Activated CD4-positive, alpha-beta T cell treated with anti-CD3 and anti-CD28 coated beads, Interleukin-2, amount 50 U/mL, for 16 hours (primary cell): Measurements from ENCODE around the gene PDS5A.
"Not testable (repeated sequence)": the region's sequence is repeated elsewhere in the genome, so short reads cannot be mapped to it uniquely, and the experiment has no call there.

Experiments
- DNase-seq: peaks from one replicate; pipeline ENCODE4 v3.0.0-alpha.2; 2020

PDS5A gene

DNA sequence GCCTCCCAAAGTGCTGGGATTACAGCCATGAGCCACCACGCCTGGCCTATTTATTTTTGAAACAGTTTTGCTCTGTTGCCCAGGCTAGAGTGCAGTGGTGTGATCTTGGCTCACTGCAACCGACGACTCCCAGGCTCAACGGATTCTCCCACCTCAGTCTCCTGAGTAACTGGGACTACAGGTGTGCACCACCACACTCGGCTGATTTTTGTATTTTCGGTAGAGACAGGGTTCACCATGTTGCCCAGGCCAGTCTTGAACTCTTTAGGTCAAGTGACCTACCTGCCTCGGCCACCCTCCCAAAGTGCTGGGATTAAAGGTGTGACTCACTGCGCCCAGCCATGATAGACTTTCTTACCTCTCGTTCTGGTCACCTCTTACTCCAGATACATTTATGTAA lies 155.8 kb downstream of the PDS5A start:
- no peak for DNase-seq

- DNase-seq = no peak
Observed at GRCh38 chr4:39820186-39820585, 157.5 kb downstream of the PDS5A start.

DNA sequence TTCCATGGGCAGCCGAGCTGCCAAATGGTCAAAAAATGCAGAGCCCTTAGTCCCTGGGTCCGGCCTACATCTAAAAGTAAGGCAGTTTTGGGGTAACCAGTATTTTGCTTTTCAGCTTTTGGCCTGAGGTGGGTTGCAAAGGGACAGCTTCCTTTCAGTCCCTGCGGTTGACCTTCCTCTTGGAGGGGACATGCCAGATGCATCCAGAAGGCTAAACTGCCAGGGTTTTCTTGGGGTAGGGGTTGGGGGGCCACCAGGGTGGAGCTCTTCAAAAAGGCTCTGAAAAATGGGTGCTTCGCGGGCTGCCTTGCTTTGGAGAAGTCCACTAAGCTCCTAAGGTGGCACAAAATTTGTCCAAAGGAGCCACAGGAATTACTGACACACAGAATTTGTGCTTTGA lies 159.1 kb downstream of the PDS5A start:
- DNase-seq = no peak

- DNase-seq = no peak
Observed at GRCh38 chr4:39814403-39815185, 163.1 kb downstream of the PDS5A start.

DNA sequence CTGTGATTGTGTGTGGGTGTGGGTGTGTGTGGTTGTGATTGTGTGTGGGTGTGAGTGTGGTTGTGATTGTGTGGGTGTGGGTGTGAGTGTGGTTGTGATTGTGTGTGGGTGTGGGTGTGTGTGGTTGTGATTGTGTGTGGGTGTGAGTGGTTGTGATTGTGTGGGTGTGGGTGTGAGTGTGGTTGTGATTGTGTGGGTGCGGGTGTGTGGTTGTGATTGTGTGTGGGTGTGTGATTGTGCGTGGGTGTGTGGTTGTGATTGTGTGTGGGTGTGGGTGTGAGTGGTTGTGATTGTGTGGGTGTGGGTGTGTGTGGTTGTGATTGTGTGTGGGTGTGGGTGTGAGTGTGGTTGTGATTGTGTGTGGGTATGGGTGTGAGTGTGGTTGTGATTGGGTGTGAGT lies 163.9 kb downstream of the PDS5A start:
- not testable (repeated sequence) for DNase-seq

- DNase-seq = not testable (repeated sequence)
Observed at GRCh38 chr4:39813033-39813432, 164.7 kb downstream of the PDS5A start.

- DNase-seq = no peak
Observed at GRCh38 chr4:39812500-39812899, 165.2 kb downstream of the PDS5A start.

DNA sequence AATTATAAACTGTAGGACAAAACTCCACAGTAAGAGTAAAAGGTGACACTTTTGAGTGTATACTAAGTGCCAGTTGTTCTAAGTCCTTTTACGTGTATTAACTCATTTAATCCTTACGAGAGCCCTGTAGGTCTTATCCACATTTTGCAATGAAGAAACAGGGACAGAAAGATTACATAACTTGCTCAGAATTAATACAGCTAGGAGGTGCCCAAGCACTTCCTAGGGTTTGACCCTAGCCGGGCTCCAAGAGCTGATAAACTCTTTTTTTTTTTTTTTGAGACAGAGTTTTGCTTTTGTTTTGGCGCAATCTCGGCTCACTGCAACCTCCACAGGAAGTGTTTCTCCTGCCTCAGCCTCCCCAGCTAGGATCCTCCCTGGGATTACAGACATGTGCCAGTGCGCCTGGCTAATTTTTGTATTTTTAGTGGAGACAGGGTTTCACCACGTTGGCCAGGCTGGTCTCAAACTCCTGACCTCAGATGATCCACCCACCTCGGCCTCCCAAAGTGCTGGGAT lies 169.4 kb downstream of the PDS5A start:
- no peak for DNase-seq

GRCh38 chr4:39802005-39802404 lies 175.7 kb downstream of the PDS5A start:
- no peak for DNase-seq

DNA sequence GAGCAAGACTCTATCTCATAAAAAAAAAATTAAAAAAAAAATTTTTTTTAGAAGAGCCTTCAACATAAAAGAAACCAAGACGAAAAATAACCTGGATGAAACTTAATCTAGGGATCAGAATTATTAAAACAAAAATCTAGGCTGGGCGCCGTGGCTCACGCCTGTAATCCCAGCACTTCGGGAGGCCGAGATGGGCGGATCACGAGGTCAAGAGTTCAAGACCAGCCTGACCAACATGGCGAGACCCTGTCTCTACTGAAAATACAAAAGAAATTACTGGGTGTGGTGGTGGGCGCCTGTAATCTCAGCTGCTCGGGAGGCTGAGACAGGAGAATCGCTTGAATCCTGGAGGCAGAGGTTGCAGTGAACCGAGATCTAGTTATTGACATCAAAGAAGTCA lies 184.7 kb downstream of the PDS5A start:
- not testable (repeated sequence) for DNase-seq

GRCh38 chr4:39792529-39792928 lies 185.2 kb downstream of the PDS5A start:
- no peak for DNase-seq

GRCh38 chr4:39792128-39792527 lies 185.6 kb downstream of the PDS5A start:
- DNase-seq = no peak

- DNase-seq = no peak
Observed at GRCh38 chr4:39786838-39787237, 190.9 kb downstream of the PDS5A start.

DNA sequence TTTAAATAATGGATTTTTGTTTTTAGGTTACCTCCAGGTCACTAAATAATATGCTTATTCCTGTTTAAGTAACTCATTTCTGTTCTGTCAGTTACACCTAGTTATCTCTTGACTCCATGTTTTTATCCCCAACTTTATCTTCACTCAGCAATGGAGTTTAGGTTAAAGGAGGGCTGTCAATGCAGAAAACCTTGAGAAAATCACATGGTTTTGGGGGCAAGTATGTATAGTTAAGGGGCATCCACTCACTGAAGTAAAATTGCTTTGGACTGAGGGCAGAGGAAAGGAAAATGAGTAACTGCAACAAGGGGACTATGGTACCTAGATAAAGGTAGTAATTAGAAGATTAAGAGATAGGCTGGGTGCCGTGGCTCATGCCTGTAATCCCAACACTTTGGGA lies 192.6 kb downstream of the PDS5A start:
- DNase-seq = no peak

- DNase-seq = not testable (repeated sequence)
Observed at GRCh38 chr4:39781988-39782387, 195.7 kb downstream of the PDS5A start.
